Stimulated activated naive CD8-positive, alpha-beta T cell treated with anti-CD3 and anti-CD28 coated beads, Interleukin-15, amount 100 ng/mL, for 72 hours (primary cell): Measurements from ENCODE around the gene YBX2.
"Not testable (repeated sequence)": the region's sequence is repeated elsewhere in the genome, so short reads cannot be mapped to it uniquely, and the experiment has no call there.

Source experiments
- ATAC-seq: fragments of 150-1000 bp; cut with Tn5 transposase; 2 replicates; pipeline ENCODE4 v1.10.0; 2021; ENCODE audit warnings: mild to moderate bottlenecking, moderate library complexity
- DNase-seq, 2 donors: peaks; one replicate each; pipeline ENCODE4 v3.0.0; 2021 to 2022
- H3K27ac Mint-ChIP-seq, 2 donors: one replicate each; pipeline ENCODE4 v1.8.0; 2022; ENCODE audit warnings: mild to moderate bottlenecking in 2 of 2, mixed read lengths in 2 of 2, moderate library complexity in 2 of 2
- H3K27me3 Mint-ChIP-seq: one replicate; pipeline ENCODE4 v1.8.0; 2022; ENCODE audit warnings: mixed read lengths
- H3K4me1 Mint-ChIP-seq: one replicate; pipeline ENCODE4 v1.8.0; 2022; ENCODE audit warnings: mild to moderate bottlenecking, mixed read lengths
- H3K4me3 Mint-ChIP-seq, 2 donors: one replicate each; pipeline ENCODE4 v1.8.0; 2022; ENCODE audit warnings: mild to moderate bottlenecking in 2 of 2, mixed read lengths in 2 of 2, moderate library complexity in 1 of 2
- H3K9me3 Mint-ChIP-seq, 2 donors: one replicate each; pipeline ENCODE4 v1.8.0; 2022; ENCODE audit warnings: mixed read lengths in 2 of 2

YBX2 gene

GRCh38 chr17:7294614-7295153 is at the start of gene YBX2:
TSS of gene YBX2 (minus strand) at chr17:7294639. CDS start at chr17:7294500, 139 bp downstream.
- Mint-ChIP-seq H3K4me3 (peak within 1 kb of the TSS; percentile 91 to 95), H3K27ac (no peak within 1 kb of the TSS), H3K4me1 (peaks cover 32% of the 10 kb centered on the region), H3K27me3 (peaks cover 48% of the 10 kb centered on the region), H3K9me3 (no peaks in the 10 kb centered on the region)
- ATAC-seq (peak; percentile 89), DNase-seq (peak; percentile 86 to 88)

GRCh38 chr17:7343250-7343649 is 48.8 kb upstream of the YBX2 start:
- H3K4me1 Mint-ChIP-seq, result peaks cover 68% of the 10 kb centered on the region
- no peak overlapping the region for H3K4me3 Mint-ChIP-seq
- H3K9me3 Mint-ChIP-seq, result no peaks in the 10 kb centered on the region
- DNase-seq (no peak), ATAC-seq (no peak)
- H3K27me3 Mint-ChIP-seq, result no peaks in the 10 kb centered on the region
- peak overlapping the region in 1 of 2 donors; percentile 74 for H3K27ac Mint-ChIP-seq

DNA sequence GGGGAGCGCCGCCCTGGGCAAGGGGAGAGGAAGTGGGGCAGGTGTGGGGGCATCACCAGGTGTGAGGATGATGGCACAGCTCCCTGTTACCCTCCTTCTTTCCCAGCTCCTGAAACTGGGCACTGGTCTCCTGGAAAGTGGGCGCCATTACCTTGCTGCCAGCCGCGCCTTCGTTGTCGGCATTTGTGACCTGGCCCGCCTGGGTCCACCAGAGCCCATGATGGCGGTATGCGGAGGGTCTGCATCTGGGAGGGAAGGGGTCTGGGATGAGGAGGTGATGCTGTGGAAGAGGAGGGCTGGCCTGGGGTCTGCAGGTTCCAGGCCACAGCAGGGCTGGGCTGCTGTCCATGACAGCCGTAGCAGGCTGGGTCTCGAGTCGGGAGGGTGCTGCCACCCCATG is 47.4 kb upstream of the YBX2 start:
- Mint-ChIP-seq H3K27ac (no peak overlapping the region), H3K9me3 (no peaks in the 10 kb centered on the region), H3K27me3 (no peaks in the 10 kb centered on the region), H3K4me1 (peaks cover 68% of the 10 kb centered on the region), H3K4me3 (no peak overlapping the region)
- DNase-seq, result no peak
- ATAC-seq, result no peak

DNA sequence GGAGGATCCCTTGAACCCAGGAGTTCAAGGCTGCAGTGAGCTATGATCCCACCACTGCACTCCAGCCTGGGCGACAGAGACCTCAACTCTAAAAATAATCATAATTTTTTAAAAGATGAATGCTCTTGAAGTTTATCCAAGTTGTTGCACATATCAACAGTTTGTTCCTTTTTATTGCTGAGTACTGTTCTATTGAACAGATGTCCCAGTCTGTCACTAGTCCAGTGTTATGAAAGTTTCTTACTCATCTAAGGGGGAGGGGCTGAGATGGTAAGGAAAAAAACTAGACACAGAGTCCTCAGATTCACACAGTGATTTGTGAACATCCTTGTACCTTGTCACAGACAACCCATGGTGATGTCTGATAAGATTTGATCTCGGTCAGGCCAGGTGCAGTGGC is 45.7 kb upstream of the YBX2 start:
- H3K27ac Mint-ChIP-seq, result peak overlapping the region in 1 of 2 donors; percentile 17
- DNase-seq (no peak), ATAC-seq (no peak)
- H3K9me3 Mint-ChIP-seq, result no peaks in the 10 kb centered on the region
- no peak overlapping the region for H3K4me3 Mint-ChIP-seq
- no peaks in the 10 kb centered on the region for H3K27me3 Mint-ChIP-seq
- H3K4me1 Mint-ChIP-seq, result peaks cover 78% of the 10 kb centered on the region

- Mint-ChIP-seq H3K4me1 (peaks cover 82% of the 10 kb centered on the region), H3K4me3 (peak overlapping the region; percentile 83 to 88), H3K27ac (peak overlapping the region; percentile 34 to 99)
- H3K9me3 Mint-ChIP-seq, H3K27me3 Mint-ChIP-seq, DNase-seq, ATAC-seq: not testable (repeated sequence)
Measured at GRCh38 chr17:7337600-7337999, 43.2 kb upstream of the YBX2 start.

DNA sequence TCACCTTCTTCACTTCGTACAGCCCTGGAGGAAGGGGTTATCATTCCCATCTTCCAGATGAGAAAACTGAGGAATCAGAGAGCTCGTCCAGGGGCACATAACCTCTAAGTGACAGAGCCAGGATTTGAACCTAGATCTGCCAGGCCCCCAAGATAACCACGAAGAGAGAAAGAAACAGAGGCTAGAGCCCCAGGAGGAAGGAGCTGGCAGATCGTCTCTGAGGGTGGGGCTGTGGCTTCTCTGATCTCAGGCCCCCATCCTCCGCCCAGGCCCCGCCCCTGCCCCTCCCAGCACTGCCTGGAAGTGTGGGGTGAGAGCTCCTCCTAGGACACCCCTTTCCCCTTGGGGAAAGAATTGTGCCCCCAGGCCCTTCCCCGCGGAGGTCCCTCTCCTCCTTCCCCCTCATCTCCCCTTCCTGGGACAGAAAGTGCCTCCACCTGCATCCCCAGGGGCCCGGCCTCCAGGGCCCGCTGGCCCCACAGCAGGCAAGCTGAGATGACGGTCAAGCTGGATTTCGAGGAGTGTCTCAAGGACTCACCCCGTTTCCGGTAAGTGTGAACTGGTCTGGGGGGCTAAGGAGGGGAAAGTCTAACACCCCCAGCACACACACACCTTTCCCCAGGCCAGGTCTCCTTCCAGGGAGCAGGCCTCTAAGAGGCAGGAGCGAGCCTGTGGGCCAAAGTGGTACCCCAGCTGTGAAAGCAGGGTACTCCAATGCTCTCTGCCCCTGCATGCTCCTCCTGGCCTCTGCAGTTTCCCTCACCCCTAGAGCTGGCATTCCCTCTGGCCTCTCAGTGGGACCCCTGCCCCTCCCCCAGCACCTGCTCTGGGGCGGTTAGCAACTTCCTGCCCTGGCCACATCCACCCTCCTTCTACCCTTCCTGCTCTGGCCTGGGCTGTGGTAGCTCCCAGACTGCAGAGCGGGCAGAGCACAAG is 42.1 kb upstream of the YBX2 start, which contains the start of gene ACAP1:
Gene ACAP1, plus strand, starts transcription at position 290 of the 936 bp plus-strand sequence. Its CDS starts 206 bp downstream, at position 496.
- Mint-ChIP-seq H3K9me3 (no peaks in the 10 kb centered on the region), H3K4me1 (peaks cover 83% of the 10 kb centered on the region), H3K27me3 (no peaks in the 10 kb centered on the region), H3K27ac (peak within 1 kb of the TSS; percentile 81 to 99), H3K4me3 (peak within 1 kb of the TSS; percentile 83 to 88)
- peak; percentile 58 to 78 for DNase-seq
- peak; percentile 93 for ATAC-seq

- ATAC-seq, H3K27me3 Mint-ChIP-seq, DNase-seq, H3K9me3 Mint-ChIP-seq: not testable (repeated sequence)
- H3K4me1 Mint-ChIP-seq, result peaks cover 85% of the 10 kb centered on the region
- H3K27ac Mint-ChIP-seq, result peak overlapping the region; percentile 44 to 81
- H3K4me3 Mint-ChIP-seq, result peak overlapping the region; percentile 83 to 88
Measured at GRCh38 chr17:7335765-7336164, 41.3 kb upstream of the YBX2 start.

- H3K4me3 Mint-ChIP-seq, result peak overlapping the region; percentile 83 to 88
- no peaks in the 10 kb centered on the region for H3K9me3 Mint-ChIP-seq
- H3K4me1 Mint-ChIP-seq, result peaks cover 88% of the 10 kb centered on the region
- no peak for DNase-seq
- peak overlapping the region; percentile 44 to 81 for H3K27ac Mint-ChIP-seq
- no peaks in the 10 kb centered on the region for H3K27me3 Mint-ChIP-seq
- ATAC-seq, result no peak
Measured at GRCh38 chr17:7334938-7335538, 40.6 kb upstream of the YBX2 start.

DNA sequence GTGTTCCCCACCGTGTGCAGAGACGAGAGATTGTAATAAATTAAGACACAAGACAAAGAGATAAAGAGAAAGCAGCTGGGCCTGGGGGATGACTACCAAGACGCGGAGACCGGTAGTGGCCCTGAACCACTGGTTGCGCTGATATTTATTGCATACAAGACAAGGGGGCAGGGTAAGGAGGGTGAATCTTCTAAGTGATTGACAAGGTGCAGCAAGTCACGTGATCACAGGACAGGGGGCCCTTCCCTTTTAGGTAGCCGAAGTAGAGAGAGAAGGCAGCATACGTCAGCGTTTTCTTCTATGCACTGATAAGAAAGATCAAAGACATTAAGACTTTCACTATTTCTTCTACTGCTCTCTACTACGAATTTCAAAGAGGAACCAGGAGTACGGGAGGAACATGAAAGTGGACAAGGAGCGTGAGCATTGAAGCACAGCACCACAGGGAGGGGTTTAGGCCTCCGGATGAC is 38.2 kb upstream of the YBX2 start:
- H3K4me1 Mint-ChIP-seq, result peaks cover 82% of the 10 kb centered on the region
- peak in 1 of 2 donors; percentile 72 for DNase-seq
- not testable (repeated sequence) for ATAC-seq, H3K9me3 Mint-ChIP-seq, H3K27me3 Mint-ChIP-seq
- H3K4me3 Mint-ChIP-seq, result peak overlapping the region; percentile 56 to 62
- peak overlapping the region; percentile 7 to 17 for H3K27ac Mint-ChIP-seq

- Mint-ChIP-seq H3K4me3 (peak overlapping the region; percentile 56 to 62), H3K27ac (no peak overlapping the region), H3K9me3 (no peaks in the 10 kb centered on the region), H3K4me1 (peaks cover 82% of the 10 kb centered on the region), H3K27me3 (no peaks in the 10 kb centered on the region)
- no peak for DNase-seq
- no peak for ATAC-seq
Measured at GRCh38 chr17:7332111-7332510, 37.7 kb upstream of the YBX2 start.

DNA sequence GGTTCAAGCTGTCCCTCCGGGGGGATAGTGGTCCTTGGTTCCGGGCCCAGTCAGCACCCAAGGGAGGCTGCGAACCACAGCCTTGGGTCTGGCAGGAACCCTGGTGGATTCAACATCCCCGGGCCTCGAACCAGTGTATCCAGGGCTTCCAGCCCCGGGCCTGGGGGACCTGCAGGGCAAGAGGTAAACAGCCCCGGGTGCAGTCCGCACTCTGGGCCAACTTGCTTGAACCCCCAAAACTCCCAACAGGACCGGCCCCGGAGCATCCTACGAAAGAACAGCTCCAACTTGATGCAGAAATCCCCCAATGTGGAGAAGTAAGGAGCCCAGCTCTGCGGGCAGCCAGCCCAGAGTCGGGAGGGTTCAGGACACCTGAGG is 36.2 kb upstream of the YBX2 start:
- DNase-seq, result no peak
- Mint-ChIP-seq H3K9me3 (no peaks in the 10 kb centered on the region), H3K4me1 (peaks cover 80% of the 10 kb centered on the region), H3K4me3 (peak overlapping the region; percentile 83 to 93), H3K27ac (peak overlapping the region in 1 of 2 donors; percentile 75), H3K27me3 (no peaks in the 10 kb centered on the region)
- ATAC-seq, result no peak

DNA sequence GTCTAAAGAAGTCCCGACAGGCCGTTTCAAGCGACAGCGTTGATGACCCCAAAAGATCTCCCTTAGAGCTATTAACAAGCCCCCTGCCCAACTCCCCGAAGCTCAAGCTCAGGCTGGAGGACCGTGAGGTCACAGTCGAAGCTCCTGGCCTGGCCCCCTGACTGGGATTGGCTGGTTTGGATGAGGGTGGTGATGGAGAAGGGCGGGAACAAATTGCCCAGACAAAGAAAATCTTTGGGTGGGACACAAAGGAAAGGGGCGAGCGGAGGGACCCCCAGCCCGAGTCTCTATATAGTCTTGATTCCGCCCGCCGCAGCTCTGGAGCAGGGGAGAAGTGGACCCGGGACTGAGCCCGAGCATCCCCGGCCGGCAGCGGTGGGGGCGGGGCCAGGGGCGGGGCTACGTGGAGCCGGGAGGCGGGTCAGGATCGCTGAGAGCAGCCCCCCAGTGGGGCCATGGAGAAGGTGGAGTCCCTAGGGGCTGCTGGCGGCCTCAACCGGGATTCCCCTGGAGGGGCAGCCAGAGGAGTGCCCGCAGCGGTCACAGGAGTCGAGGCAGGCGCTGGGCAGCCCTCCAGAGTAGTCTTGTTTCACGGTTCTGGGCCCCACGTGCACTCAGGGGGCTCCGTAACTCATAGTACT is 35.7 kb upstream of the YBX2 start:
- no peaks in the 10 kb centered on the region for H3K9me3 Mint-ChIP-seq
- DNase-seq (peak; percentile 85 to 86), ATAC-seq (peak; percentile 78)
- H3K4me1 Mint-ChIP-seq, result peaks cover 80% of the 10 kb centered on the region
- peak overlapping the region; percentile 97 to 99 for H3K27ac Mint-ChIP-seq
- H3K4me3 Mint-ChIP-seq, result peak overlapping the region; percentile 83 to 93
- H3K27me3 Mint-ChIP-seq, result no peaks in the 10 kb centered on the region

- peak; percentile 81 for ATAC-seq
Measured at GRCh38 chr17:7329374-7329996, 35.0 kb upstream of the YBX2 start.

DNA sequence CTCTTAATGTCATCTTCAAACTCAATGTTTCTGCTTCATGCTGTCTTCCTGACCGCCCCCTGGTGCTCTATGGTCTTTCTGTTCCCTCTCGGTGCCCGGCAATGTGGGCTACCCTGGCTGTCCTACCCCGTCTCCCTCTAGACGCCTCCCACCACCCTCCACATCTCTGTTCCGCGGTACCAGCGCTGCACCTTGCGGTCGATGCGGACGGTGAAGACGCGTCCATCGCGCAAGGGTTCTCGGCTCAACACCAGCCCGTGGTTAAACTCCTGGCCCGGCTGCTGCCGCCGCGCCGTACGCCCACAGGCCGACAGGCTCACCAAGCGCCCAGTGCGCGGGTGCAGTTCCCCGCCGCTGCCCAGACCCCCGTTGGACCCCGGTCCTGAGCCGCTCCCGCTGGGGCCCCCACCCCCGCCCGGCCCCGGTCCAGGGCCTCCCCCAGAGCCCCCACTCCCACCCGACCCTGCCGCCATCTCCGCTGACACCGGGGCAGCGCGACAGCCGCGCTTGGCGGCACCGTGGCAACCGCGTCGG is 34.5 kb upstream of the YBX2 start, which contains the start of gene NEURL4:
Gene NEURL4, minus strand, starts transcription at position 496 of the 534 bp plus-strand sequence. Its CDS starts 23 bp downstream, at position 473.
- H3K4me3 Mint-ChIP-seq, result peak within 1 kb of the TSS; percentile 86 to 97
- H3K4me1 Mint-ChIP-seq, result peaks cover 81% of the 10 kb centered on the region
- ATAC-seq, result peak; percentile 10
- no peaks in the 10 kb centered on the region for H3K27me3 Mint-ChIP-seq
- DNase-seq, result no peak
- H3K9me3 Mint-ChIP-seq, result no peaks in the 10 kb centered on the region
- H3K27ac Mint-ChIP-seq, result peak within 1 kb of the TSS; percentile 97 to 99

More at GRCh38 chr17:7329374-7329996, 35.0 kb upstream of the YBX2 start:
- Mint-ChIP-seq H3K9me3 (no peaks in the 10 kb centered on the region), H3K4me3 (peak overlapping the region; percentile 83 to 93), H3K27me3 (no peaks in the 10 kb centered on the region), H3K4me1 (peaks cover 80% of the 10 kb centered on the region), H3K27ac (peak overlapping the region; percentile 97 to 99)
- peak; percentile 97 to 98 for DNase-seq
